RWPE1 (cell line): ENCODE data around the gene EAF1.
A peak's percentile ranks its signal among the peaks of the same experiment; 100 is the strongest.

ENCODE experiments used
- CTCF ChIA-PET: fragments of 350-600 bp; sonication (Branson Sonifier 250); formaldehyde crosslinking; extraction: SDS; loops from one replicate; lab custom pipeline; 2021; lab: Yijun Ruan, JAX
- POLR2A ChIA-PET: fragments of 400-600 bp; formaldehyde crosslinking; extraction: SDS; loops from one replicate; lab custom pipeline; 2020; ENCODE audit warnings: antibody characterized with exemption; ENCODE audit not compliant: low non-redundant PET; lab: Yijun Ruan, JAX
- DNase-seq: peaks from one replicate; pipeline ENCODE4 v3.0.0; 2012; ENCODE audit warnings: low spot score
- H3K27ac ChIP-seq: fragments of 450-650 bp; 2 replicates; pipeline ENCODE4 v1.5.1; 2017
- CTCF ChIP-seq: fragments of 450-650 bp; conservative IDR thresholded peaks from 2 replicates; pipeline ENCODE4 v1.5.1; 2017; ENCODE audit warnings: low read depth, mild to moderate bottlenecking

EAF1 gene

GRCh38 chr3:15438983-15439382, 11.6 kb downstream of the EAF1 start:
- ChIA-PET POLR2A (no interaction called here), CTCF (no interaction called here)
- no peak for TF ChIP-seq CTCF
- DNase-seq: no peak
- H3K27ac ChIP-seq: peak overlapping the region; percentile 71

GRCh38 chr3:15439476-15439875, 12.1 kb downstream of the EAF1 start:
- DNase-seq: no peak
- no peak for TF ChIP-seq CTCF
- POLR2A ChIA-PET: no interaction called here
- CTCF ChIA-PET: no interaction called here
- H3K27ac ChIP-seq: no peak overlapping the region

- CTCF ChIA-PET: interaction anchor here (0.7 kb wide), 1 partner anchor 272 kb away, joined by 3 read pairs; no protein-coding TSS in a partner anchor
- peak overlapping the region; percentile 87 for H3K27ac ChIP-seq
- POLR2A ChIA-PET: interaction anchor here (0.7 kb wide), 1 partner anchor 161 kb away, joined by 3 read pairs; no protein-coding TSS in a partner anchor
- peak; percentile 37 for DNase-seq
- TF ChIP-seq CTCF: no peak
These were observed 13.5 kb downstream of the EAF1 start for GRCh38 chr3:15440891-15441290.

GRCh38 chr3:15443826-15444524, 16.6 kb downstream of the EAF1 start:
- no peak overlapping the region for H3K27ac ChIP-seq
- DNase-seq: no peak
- CTCF ChIA-PET: interaction anchor here (0.7 kb wide), 1 partner anchor 503 kb away, joined by 3 read pairs; no protein-coding TSS in a partner anchor
- POLR2A ChIA-PET: no interaction called here
- TF ChIP-seq CTCF: no peak

GRCh38 chr3:15449489-15450224, 22.3 kb downstream of the EAF1 start:
- DNase-seq: no peak
- ChIA-PET CTCF (no interaction called here), POLR2A (no interaction called here)
- H3K27ac ChIP-seq: no peak overlapping the region
- no peak for TF ChIP-seq CTCF

- CTCF ChIA-PET: no interaction called here
- H3K27ac ChIP-seq: no peak overlapping the region
- POLR2A ChIA-PET: no interaction called here
- TF ChIP-seq CTCF: no peak
- DNase-seq: no peak
These were observed 23.2 kb downstream of the EAF1 start for GRCh38 chr3:15450438-15451215.
